ENCODE results near the gene COA5.

COA5 gene

GRCh38 chr2:98571121-98571701 is 37.1 kb downstream of the COA5 start:
- TF ChIP-seq REST (IDR thresholded peaks at IDR 0.05; ENCODE audit: insufficient read depth in 1 of 2, low read depth in 2 of 2, low read length in 2 of 2) (no peak), POLR2AphosphoS5 (IDR thresholded peaks at IDR 0.05; ENCODE audit: low read depth, low read length) (no peak), SIN3A (IDR thresholded peaks at IDR 0.05; ENCODE audit: borderline replicate concordance, insufficient read depth, low read length) (no peak), FOXP2 (optimal IDR thresholded peaks at IDR 0.05; ENCODE audit: borderline replicate concordance, extremely low read depth, extremely low read length, insufficient read depth) (no peak), TAF1 (IDR thresholded peaks at IDR 0.05; ENCODE audit: borderline replicate concordance, insufficient read depth, low read length) (no peak)

GRCh38 chr2:98570356-98570755 is 38.0 kb downstream of the COA5 start:
- TF ChIP-seq TAF1 (IDR thresholded peaks at IDR 0.05; ENCODE audit: borderline replicate concordance, insufficient read depth, low read length) (no peak), REST (IDR thresholded peaks at IDR 0.05; ENCODE audit: insufficient read depth in 1 of 2, low read depth in 2 of 2, low read length in 2 of 2) (no peak), SIN3A (IDR thresholded peaks at IDR 0.05; ENCODE audit: borderline replicate concordance, insufficient read depth, low read length) (no peak), POLR2AphosphoS5 (IDR thresholded peaks at IDR 0.05; ENCODE audit: low read depth, low read length) (no peak), FOXP2 (optimal IDR thresholded peaks at IDR 0.05; ENCODE audit: borderline replicate concordance, extremely low read depth, extremely low read length, insufficient read depth) (no peak)

- TF ChIP-seq FOXP2 (optimal IDR thresholded peaks at IDR 0.05; ENCODE audit: borderline replicate concordance, extremely low read depth, extremely low read length, insufficient read depth): no peak
- TF ChIP-seq SIN3A (IDR thresholded peaks at IDR 0.05; ENCODE audit: borderline replicate concordance, insufficient read depth, low read length): no peak
- no peak for TF ChIP-seq POLR2AphosphoS5 (IDR thresholded peaks at IDR 0.05; ENCODE audit: low read depth, low read length)
- TF ChIP-seq TAF1 (IDR thresholded peaks at IDR 0.05; ENCODE audit: borderline replicate concordance, insufficient read depth, low read length): no peak
- no peak for TF ChIP-seq REST (IDR thresholded peaks at IDR 0.05; ENCODE audit: insufficient read depth in 1 of 2, low read depth in 2 of 2, low read length in 2 of 2)
Observed at GRCh38 chr2:98569915-98570314, 38.4 kb downstream of the COA5 start.

- TF ChIP-seq POLR2AphosphoS5 (IDR thresholded peaks at IDR 0.05; ENCODE audit: low read depth, low read length) (no peak), SIN3A (IDR thresholded peaks at IDR 0.05; ENCODE audit: borderline replicate concordance, insufficient read depth, low read length) (no peak), REST (IDR thresholded peaks at IDR 0.05; ENCODE audit: insufficient read depth in 1 of 2, low read depth in 2 of 2, low read length in 2 of 2) (no peak), TAF1 (IDR thresholded peaks at IDR 0.05; ENCODE audit: borderline replicate concordance, insufficient read depth, low read length) (no peak), FOXP2 (optimal IDR thresholded peaks at IDR 0.05; ENCODE audit: borderline replicate concordance, extremely low read depth, extremely low read length, insufficient read depth) (no peak)
Observed at GRCh38 chr2:98569197-98569793, 39.0 kb downstream of the COA5 start.

Data from PFSK-1 (cell line).